GM13976 (cell line): ENCODE results near the gene APBB1IP.
"Not testable (repeated sequence)": the region's sequence is repeated elsewhere in the genome, so short reads cannot be mapped to it uniquely, and the experiment has no call there.

Experiments used
- DNase-seq: peaks from one replicate; pipeline ENCODE4 v3.0.0; 2012; ENCODE audit warnings: low spot score
- CTCF ChIP-seq: IDR thresholded peaks from 2 replicates; pipeline ENCODE4 v1.5.1; 2012; ENCODE audit warnings: borderline replicate concordance, mild to moderate bottlenecking; ENCODE audit not compliant: insufficient read depth; ENCODE audit errors: extremely low read depth, missing control alignments, control extremely low read depth
- in situ Hi-C: fragments of 300-500 bp; cut with MboI; formaldehyde crosslinking; loops from one replicate; pipeline ENCODE4 v1.12.0; 2022; ENCODE audit warnings: low sequenced_read_pairs, mixed read lengths, inconsistent platforms; ENCODE audit not compliant: unreplicated experiment

APBB1IP gene

GRCh38 chr10:26579256-26580063, 141.3 kb downstream of the APBB1IP start:
- DNase-seq = no peak
- in situ Hi-C loops = no loop called here
- no peak for TF ChIP-seq CTCF

- no peak for TF ChIP-seq CTCF
- in situ Hi-C loops = no loop called here
- no peak for DNase-seq
These were observed 148.1 kb downstream of the APBB1IP start for GRCh38 chr10:26586211-26586610.

- TF ChIP-seq CTCF = no peak
- in situ Hi-C loops = no loop called here
- DNase-seq = no peak
These were observed 150.5 kb downstream of the APBB1IP start for GRCh38 chr10:26588611-26589010.

GRCh38 chr10:26589813-26590212, 151.7 kb downstream of the APBB1IP start:
- in situ Hi-C loops, DNase-seq: not testable (repeated sequence)

- no peak for TF ChIP-seq CTCF
- DNase-seq = peak; percentile 71
- in situ Hi-C loops = no loop called here
These were observed 155.8 kb downstream of the APBB1IP start for GRCh38 chr10:26593896-26594295.

- DNase-seq, in situ Hi-C loops: not testable (repeated sequence)
These were observed 165.1 kb downstream of the APBB1IP start for GRCh38 chr10:26603283-26603682.

- in situ Hi-C loops, DNase-seq: not testable (repeated sequence)
These were observed 166.4 kb downstream of the APBB1IP start for GRCh38 chr10:26604320-26605093.

- in situ Hi-C loops, DNase-seq: not testable (repeated sequence)
- TF ChIP-seq CTCF = peak; percentile 13
These were observed 168.3 kb downstream of the APBB1IP start for GRCh38 chr10:26606389-26606877.
